ENCODE data around the gene TRPM6.

Gene TRPM6

GRCh38 chr9:74742792-74743730, 144.7 kb downstream of the TRPM6 start:
- H3K27ac ChIP-seq (ENCODE audit: low read depth, low read length): no peak overlapping the region
- H3K4me3 ChIP-seq (ENCODE audit: insufficient read depth, low read length, poor library complexity, severe bottlenecking): no peak overlapping the region
- H3K9ac ChIP-seq (ENCODE audit: low read length): no peak overlapping the region
- no peak overlapping the region for H3K4me2 ChIP-seq (ENCODE audit: low read depth, low read length, poor library complexity, severe bottlenecking)
- H3K79me2 ChIP-seq (ENCODE audit: insufficient read depth, low read length): no peaks in the 10 kb centered on the region
- no peak for TF ChIP-seq EZH2phosphoT487 (conservative IDR thresholded peaks at IDR 0.05; ENCODE audit: low read length)
- no peak for TF ChIP-seq CTCF (IDR thresholded peaks at IDR 0.05; ENCODE audit: insufficient read depth, low read length, poor library complexity, severe bottlenecking)
- no peaks in the 10 kb centered on the region; the same call in 1 of the 2 replicates for H4K20me1 ChIP-seq (ENCODE audit: low read depth, low read length)
- H2AFZ ChIP-seq (ENCODE audit: low read depth, low read length, severe bottlenecking): no peak overlapping the region
- H3K27me3 ChIP-seq (ENCODE audit: low read length): no peaks in the 10 kb centered on the region
- H3K36me3 ChIP-seq (ENCODE audit: low read length): no peaks in the 10 kb centered on the region
- H3K9me2 ChIP-seq (replicated peaks; ENCODE audit: insufficient read depth, low read length): no peaks in the 10 kb centered on the region
- H3K9me3 ChIP-seq (ENCODE audit: insufficient read depth, low read length): no peaks in the 10 kb centered on the region
- H3F3A ChIP-seq (ENCODE audit: insufficient read depth): no peaks in the 10 kb centered on the region

GRCh38 chr9:74742191-74742790, 145.4 kb downstream of the TRPM6 start:
- Histone ChIP-seq H2AFZ (ENCODE audit: low read depth, low read length, severe bottlenecking) (no peak overlapping the region), H3K9ac (ENCODE audit: low read length) (no peak overlapping the region), H3K27ac (ENCODE audit: low read depth, low read length) (no peak overlapping the region), H3K9me2 (replicated peaks; ENCODE audit: insufficient read depth, low read length) (no peaks in the 10 kb centered on the region), H3K4me3 (ENCODE audit: insufficient read depth, low read length, poor library complexity, severe bottlenecking) (no peak overlapping the region), H4K20me1 (ENCODE audit: low read depth, low read length) (no peaks in the 10 kb centered on the region), H3K27me3 (ENCODE audit: low read length) (no peaks in the 10 kb centered on the region), H3F3A (ENCODE audit: insufficient read depth) (no peaks in the 10 kb centered on the region), H3K9me3 (ENCODE audit: insufficient read depth, low read length) (no peaks in the 10 kb centered on the region), H3K79me2 (ENCODE audit: insufficient read depth, low read length) (no peaks in the 10 kb centered on the region), H3K4me2 (ENCODE audit: low read depth, low read length, poor library complexity, severe bottlenecking) (no peak overlapping the region), H3K36me3 (ENCODE audit: low read length) (no peaks in the 10 kb centered on the region)
- TF ChIP-seq EZH2phosphoT487 (conservative IDR thresholded peaks at IDR 0.05; ENCODE audit: low read length) (no peak), CTCF (IDR thresholded peaks at IDR 0.05; ENCODE audit: insufficient read depth, low read length, poor library complexity, severe bottlenecking) (no peak)

GRCh38 chr9:74736646-74737045, 151.1 kb downstream of the TRPM6 start:
- H3K4me2 ChIP-seq (ENCODE audit: low read depth, low read length, poor library complexity, severe bottlenecking): no peak overlapping the region
- no peak overlapping the region for H3K27ac ChIP-seq (ENCODE audit: low read depth, low read length)
- no peaks in the 10 kb centered on the region for H3K27me3 ChIP-seq (ENCODE audit: low read length)
- H3K9ac ChIP-seq (ENCODE audit: low read length): no peak overlapping the region
- H3F3A ChIP-seq (ENCODE audit: insufficient read depth): no peaks in the 10 kb centered on the region
- no peaks in the 10 kb centered on the region for H3K36me3 ChIP-seq (ENCODE audit: low read length)
- no peaks in the 10 kb centered on the region for H3K9me3 ChIP-seq (ENCODE audit: insufficient read depth, low read length)
- no peaks in the 10 kb centered on the region for H4K20me1 ChIP-seq (ENCODE audit: low read depth, low read length)
- TF ChIP-seq CTCF (IDR thresholded peaks at IDR 0.05; ENCODE audit: insufficient read depth, low read length, poor library complexity, severe bottlenecking) (no peak), EZH2phosphoT487 (conservative IDR thresholded peaks at IDR 0.05; ENCODE audit: low read length) (no peak)
- H3K4me3 ChIP-seq (ENCODE audit: insufficient read depth, low read length, poor library complexity, severe bottlenecking): no peak overlapping the region
- no peak overlapping the region for H2AFZ ChIP-seq (ENCODE audit: low read depth, low read length, severe bottlenecking)
- no peaks in the 10 kb centered on the region for H3K9me2 ChIP-seq (replicated peaks; ENCODE audit: insufficient read depth, low read length)
- H3K79me2 ChIP-seq (ENCODE audit: insufficient read depth, low read length): no peaks in the 10 kb centered on the region

Data from SU-DHL-6 (cell line).